GM12878 (cell line): ENCODE measurements around the gene TMEM30A. TPM values are rescaled to one million over a fixed set of nuclear protein-coding genes. Genes with fewer than 3 reads are reported as not detected.

Source experiments
- YBX1 ChIP-seq: fragments of 450-650 bp; IDR thresholded peaks from 2 replicates; pipeline ENCODE4 v1.6.1; 2016; ENCODE audit warnings: antibody characterized with exemption
- ZNF274 ChIP-seq: IDR thresholded peaks from one replicate; pipeline ENCODE4 v1.8.0; 2011; ENCODE audit not compliant: insufficient read length, insufficient read depth
- polyA plus RNA-seq, 11 experiments: library from polyadenylated mRNA; depleted of rRNA in 4 of 11; unstranded in 6 of 11; stranded (reverse) in 5 of 11; fragments of >200 nt; fragmentation: Nextera tagmentation in 4 of 11; fragmentation: Illumina TruSeq in 1 of 11; extraction: Ambion mirVana in 4 of 11; extraction: Trizol in 1 of 11; gene quantifications; 1 replicate in 1 of 11; 2 replicates in 10 of 11; pipeline versions ENCODE4 v1.2.1 to v1.2.3, GENCODE V29; 2011 to 2016; ENCODE audit warnings: inconsistent platforms in 2 of 11, missing spikeins in 2 of 11, low read depth in 1 of 11
- total RNA-seq, 4 experiments: library from RNA; depleted of rRNA in 3 of 4; stranded (reverse); fragments of >200 nt in 3 of 4; fragmentation: Illumina TruSeq in 1 of 4; extraction: Trizol in 1 of 4; gene quantifications; 2 replicates each; pipeline versions ENCODE4 v1.2.1 to v1.2.3, GENCODE V29; 2013 to 2021
- TF ChIP-seq, protein P1 (sequence below): fragments of 450-650 bp; IDR thresholded peaks from 2 replicates; pipeline ENCODE4 v1.6.1; 2016; ENCODE audit warnings: mild to moderate bottlenecking, moderate library complexity, borderline replicate concordance
- TF ChIP-seq, protein P2 (sequence below): IDR thresholded peaks from 2 replicates; pipeline ENCODE4 v1.6.1; 2011; ENCODE audit warnings: low read depth, low read length, improper control_type of control experiment, borderline replicate concordance
- TF ChIP-seq, protein P3 (sequence below): fragments of 450-650 bp; formaldehyde crosslinking; IDR thresholded peaks from 2 replicates; pipeline ENCODE4 v1.4.0; 2020; ENCODE audit warnings: mild to moderate bottlenecking, moderate library complexity
- TF ChIP-seq, protein P4 (sequence below): IDR thresholded peaks from 2 replicates; pipeline ENCODE4 v1.6.1; 2012; ENCODE audit warnings: improper control_type of control experiment, low read depth, low read length; ENCODE audit not compliant: insufficient replicate concordance

Gene TMEM30A
- total and polyA plus RNA-seq, 10 of the 15 experiments (the other 5 are each of a cell fraction or from before 2014, with no cell fraction given): 11.9 to 61.6 (median 43.2) TPM

DNA sequence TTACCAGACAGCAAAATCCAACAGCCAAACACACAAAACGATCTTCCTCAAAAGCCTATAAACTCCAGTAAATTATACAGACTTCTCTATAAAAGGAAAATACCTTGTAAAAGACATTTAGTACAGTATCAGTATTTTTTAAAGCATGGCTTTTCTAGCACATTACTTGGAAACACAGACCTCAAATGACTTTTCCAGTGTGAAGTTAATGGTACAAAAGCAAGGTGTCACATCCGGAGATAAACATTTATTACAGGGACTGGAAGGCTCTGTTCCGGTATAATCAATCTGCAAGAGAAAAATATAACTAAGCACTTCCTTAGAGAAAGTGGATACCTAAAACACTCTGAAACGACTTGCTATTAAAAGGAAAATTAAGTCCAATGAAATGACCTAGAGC lies 17.1 kb downstream of the TMEM30A start (continued):
- TF ChIP-seq, protein P1, sequence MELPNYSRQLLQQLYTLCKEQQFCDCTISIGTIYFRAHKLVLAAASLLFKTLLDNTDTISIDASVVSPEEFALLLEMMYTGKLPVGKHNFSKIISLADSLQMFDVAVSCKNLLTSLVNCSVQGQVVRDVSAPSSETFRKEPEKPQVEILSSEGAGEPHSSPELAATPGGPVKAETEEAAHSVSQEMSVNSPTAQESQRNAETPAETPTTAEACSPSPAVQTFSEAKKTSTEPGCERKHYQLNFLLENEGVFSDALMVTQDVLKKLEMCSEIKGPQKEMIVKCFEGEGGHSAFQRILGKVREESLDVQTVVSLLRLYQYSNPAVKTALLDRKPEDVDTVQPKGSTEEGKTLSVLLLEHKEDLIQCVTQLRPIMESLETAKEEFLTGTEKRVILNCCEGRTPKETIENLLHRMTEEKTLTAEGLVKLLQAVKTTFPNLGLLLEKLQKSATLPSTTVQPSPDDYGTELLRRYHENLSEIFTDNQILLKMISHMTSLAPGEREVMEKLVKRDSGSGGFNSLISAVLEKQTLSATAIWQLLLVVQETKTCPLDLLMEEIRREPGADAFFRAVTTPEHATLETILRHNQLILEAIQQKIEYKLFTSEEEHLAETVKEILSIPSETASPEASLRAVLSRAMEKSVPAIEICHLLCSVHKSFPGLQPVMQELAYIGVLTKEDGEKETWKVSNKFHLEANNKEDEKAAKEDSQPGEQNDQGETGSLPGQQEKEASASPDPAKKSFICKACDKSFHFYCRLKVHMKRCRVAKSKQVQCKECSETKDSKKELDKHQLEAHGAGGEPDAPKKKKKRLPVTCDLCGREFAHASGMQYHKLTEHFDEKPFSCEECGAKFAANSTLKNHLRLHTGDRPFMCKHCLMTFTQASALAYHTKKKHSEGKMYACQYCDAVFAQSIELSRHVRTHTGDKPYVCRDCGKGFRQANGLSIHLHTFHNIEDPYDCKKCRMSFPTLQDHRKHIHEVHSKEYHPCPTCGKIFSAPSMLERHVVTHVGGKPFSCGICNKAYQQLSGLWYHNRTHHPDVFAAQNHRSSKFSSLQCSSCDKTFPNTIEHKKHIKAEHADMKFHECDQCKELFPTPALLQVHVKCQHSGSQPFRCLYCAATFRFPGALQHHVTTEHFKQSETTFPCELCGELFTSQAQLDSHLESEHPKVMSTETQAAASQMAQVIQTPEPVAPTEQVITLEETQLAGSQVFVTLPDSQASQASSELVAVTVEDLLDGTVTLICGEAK: no peak
- TF ChIP-seq ZNF274 (no peak), YBX1 (no peak)
- TF ChIP-seq, protein P2, sequence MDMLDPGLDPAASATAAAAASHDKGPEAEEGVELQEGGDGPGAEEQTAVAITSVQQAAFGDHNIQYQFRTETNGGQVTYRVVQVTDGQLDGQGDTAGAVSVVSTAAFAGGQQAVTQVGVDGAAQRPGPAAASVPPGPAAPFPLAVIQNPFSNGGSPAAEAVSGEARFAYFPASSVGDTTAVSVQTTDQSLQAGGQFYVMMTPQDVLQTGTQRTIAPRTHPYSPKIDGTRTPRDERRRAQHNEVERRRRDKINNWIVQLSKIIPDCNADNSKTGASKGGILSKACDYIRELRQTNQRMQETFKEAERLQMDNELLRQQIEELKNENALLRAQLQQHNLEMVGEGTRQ: no peak
- TF ChIP-seq, protein P3, sequence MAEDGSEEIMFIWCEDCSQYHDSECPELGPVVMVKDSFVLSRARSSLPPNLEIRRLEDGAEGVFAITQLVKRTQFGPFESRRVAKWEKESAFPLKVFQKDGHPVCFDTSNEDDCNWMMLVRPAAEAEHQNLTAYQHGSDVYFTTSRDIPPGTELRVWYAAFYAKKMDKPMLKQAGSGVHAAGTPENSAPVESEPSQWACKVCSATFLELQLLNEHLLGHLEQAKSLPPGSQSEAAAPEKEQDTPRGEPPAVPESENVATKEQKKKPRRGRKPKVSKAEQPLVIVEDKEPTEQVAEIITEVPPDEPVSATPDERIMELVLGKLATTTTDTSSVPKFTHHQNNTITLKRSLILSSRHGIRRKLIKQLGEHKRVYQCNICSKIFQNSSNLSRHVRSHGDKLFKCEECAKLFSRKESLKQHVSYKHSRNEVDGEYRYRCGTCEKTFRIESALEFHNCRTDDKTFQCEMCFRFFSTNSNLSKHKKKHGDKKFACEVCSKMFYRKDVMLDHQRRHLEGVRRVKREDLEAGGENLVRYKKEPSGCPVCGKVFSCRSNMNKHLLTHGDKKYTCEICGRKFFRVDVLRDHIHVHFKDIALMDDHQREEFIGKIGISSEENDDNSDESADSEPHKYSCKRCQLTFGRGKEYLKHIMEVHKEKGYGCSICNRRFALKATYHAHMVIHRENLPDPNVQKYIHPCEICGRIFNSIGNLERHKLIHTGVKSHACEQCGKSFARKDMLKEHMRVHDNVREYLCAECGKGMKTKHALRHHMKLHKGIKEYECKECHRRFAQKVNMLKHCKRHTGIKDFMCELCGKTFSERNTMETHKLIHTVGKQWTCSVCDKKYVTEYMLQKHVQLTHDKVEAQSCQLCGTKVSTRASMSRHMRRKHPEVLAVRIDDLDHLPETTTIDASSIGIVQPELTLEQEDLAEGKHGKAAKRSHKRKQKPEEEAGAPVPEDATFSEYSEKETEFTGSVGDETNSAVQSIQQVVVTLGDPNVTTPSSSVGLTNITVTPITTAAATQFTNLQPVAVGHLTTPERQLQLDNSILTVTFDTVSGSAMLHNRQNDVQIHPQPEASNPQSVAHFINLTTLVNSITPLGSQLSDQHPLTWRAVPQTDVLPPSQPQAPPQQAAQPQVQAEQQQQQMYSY (CRISPR knock-in tag): no peak
- TF ChIP-seq, protein P4, sequence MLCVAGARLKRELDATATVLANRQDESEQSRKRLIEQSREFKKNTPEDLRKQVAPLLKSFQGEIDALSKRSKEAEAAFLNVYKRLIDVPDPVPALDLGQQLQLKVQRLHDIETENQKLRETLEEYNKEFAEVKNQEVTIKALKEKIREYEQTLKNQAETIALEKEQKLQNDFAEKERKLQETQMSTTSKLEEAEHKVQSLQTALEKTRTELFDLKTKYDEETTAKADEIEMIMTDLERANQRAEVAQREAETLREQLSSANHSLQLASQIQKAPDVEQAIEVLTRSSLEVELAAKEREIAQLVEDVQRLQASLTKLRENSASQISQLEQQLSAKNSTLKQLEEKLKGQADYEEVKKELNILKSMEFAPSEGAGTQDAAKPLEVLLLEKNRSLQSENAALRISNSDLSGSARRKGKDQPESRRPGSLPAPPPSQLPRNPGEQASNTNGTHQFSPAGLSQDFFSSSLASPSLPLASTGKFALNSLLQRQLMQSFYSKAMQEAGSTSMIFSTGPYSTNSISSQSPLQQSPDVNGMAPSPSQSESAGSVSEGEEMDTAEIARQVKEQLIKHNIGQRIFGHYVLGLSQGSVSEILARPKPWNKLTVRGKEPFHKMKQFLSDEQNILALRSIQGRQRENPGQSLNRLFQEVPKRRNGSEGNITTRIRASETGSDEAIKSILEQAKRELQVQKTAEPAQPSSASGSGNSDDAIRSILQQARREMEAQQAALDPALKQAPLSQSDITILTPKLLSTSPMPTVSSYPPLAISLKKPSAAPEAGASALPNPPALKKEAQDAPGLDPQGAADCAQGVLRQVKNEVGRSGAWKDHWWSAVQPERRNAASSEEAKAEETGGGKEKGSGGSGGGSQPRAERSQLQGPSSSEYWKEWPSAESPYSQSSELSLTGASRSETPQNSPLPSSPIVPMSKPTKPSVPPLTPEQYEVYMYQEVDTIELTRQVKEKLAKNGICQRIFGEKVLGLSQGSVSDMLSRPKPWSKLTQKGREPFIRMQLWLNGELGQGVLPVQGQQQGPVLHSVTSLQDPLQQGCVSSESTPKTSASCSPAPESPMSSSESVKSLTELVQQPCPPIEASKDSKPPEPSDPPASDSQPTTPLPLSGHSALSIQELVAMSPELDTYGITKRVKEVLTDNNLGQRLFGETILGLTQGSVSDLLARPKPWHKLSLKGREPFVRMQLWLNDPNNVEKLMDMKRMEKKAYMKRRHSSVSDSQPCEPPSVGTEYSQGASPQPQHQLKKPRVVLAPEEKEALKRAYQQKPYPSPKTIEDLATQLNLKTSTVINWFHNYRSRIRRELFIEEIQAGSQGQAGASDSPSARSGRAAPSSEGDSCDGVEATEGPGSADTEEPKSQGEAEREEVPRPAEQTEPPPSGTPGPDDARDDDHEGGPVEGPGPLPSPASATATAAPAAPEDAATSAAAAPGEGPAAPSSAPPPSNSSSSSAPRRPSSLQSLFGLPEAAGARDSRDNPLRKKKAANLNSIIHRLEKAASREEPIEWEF: no peak
- TF ChIP-seq, all 136 proteins: peak for 0
